HG02610 (cell line): ENCODE measurements around the gene SUGCT.
"Not testable (repeated sequence)": the region's sequence is repeated elsewhere in the genome, so short reads cannot be mapped to it uniquely, and the experiment has no call there.

Source experiments
- ATAC-seq: cut with Tn5 transposase; IDR thresholded peaks from one replicate; pipeline ENCODE4 v1.9.1; 2021; ENCODE audit warnings: mild to moderate bottlenecking, moderate library complexity; ENCODE audit not compliant: unreplicated experiment

SUGCT gene

GRCh38 chr7:40138973-40139372 lies 4.2 kb downstream of the SUGCT start:
- no peak for ATAC-seq

DNA sequence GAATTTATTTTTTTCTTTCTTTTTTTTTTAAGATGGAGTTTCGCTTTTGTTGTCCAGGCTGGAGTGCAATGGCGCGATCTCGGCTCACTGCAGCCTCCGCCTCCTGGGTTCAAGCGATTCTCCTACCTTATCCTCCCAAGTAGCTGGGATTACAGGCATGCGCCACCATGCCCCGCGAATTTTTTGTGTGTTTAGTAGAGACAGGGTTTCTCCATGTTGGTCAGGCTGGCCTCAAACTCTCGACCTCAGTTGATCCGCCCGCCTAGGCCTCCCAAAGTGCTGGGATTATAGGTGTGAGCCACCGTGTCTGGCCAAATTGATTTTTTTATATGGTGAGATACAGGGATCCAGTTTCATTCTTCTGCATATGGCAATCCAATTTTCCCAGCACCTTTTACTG lies 5.1 kb downstream of the SUGCT start:
- ATAC-seq, result not testable (repeated sequence)

DNA sequence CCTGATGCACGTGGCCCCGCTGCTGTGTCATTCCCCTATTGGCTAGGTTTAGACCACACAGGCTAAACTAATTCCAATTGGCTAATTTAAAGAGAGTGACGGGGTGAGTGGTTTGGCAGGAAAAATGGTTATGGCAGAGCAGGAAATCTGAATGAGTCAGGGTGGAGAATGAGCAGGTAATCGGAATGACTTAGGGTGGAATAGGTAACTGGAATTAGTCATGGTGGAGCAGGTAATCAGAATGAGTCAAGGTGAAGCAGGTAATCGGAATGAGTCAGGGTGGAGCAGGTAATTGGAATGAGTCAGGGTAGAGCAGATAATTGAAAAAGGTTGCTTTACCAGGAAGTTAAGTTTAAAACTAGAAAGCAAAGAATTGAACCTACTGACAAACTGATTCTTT lies 7.1 kb downstream of the SUGCT start:
- not testable (repeated sequence) for ATAC-seq

DNA sequence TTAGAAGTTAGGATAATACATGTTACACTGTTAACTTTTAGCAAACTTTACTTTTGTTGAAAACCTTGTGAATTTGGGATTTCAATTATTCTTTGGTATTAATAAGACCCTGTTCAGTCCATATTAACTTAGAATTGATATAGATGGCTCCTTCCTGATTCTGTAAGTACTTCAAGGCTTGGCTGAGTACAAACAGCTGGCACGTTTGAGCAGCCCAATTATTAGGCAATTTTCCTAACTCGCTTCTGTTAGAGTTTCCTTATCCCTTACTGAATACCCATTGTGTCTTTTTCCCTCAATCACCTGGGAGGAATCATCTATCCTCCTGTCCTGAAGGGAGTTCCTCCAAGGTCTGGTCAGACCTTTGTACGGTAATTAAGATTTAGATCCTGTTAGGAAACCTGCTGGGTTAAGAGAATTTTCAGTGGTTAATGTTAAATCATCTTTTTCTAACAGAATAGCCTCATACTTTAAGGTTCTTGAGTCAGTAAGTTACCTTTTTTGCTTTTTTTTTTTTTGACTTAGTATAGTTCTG lies 10.9 kb downstream of the SUGCT start:
- ATAC-seq, result not testable (repeated sequence)

DNA sequence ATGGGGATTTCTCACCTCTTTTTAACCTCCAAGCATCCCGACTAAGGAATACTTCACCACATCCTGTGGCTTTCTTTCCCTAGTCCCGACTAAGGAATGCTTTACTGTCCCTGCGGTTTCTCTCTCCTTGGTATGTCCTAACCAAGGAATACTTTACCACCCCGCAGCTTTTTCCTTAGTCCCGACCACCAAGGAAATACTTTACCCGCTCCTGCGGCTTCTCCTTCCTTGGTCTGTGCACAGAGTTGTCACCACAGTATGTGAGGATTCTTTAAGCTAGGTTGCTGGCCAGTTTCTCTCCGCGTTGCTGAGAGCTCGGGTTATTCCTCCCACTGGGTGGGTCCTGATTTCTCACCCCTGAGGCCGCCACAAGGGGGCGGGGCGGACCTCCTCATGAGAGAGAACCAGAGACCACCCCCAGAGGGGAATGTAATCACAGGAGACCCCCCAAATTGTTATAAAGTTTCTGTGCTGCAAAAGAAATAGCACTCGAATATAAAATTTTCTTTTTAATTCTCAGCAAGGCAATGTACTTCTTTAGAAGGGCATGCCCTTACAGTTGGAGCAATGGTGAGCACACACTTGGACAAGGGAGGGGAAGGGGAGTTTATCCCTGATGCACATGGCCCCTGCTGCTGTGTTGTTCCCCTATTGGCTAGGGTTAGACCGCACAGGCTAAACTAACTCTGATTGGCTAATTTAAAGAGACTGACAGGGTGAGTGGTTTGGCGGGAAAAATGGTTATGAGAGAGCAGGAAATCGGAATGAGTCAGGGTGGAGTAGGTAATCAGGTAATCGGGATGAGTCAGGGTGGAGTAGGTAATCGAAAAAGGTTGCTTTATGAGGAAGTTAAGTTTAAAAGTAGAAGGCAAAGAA lies 12.8 kb downstream of the SUGCT start:
- no peak for ATAC-seq

GRCh38 chr7:40148247-40148580 lies 13.4 kb downstream of the SUGCT start:
- not testable (repeated sequence) for ATAC-seq

- no peak for ATAC-seq
Measured at GRCh38 chr7:40148671-40149070, 13.9 kb downstream of the SUGCT start.

DNA sequence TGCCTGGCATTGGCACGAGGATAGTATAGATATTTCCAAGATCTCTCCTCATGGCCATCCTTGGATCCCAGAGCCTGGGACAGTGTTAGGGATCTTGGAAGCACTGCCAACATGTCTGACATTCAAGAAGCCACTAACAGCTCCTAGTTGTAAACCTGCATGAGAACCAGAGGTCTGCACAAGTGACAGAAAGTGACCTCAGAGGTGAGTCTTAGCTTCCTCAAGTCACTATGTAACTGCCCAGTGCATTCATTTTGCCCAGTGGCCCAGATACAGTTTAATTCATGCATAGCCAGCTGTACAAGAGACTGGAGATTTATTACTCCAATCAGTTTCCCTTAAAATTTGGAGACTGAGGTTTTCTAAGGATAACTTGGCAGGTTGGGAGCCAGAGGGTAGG lies 16.7 kb downstream of the SUGCT start:
- ATAC-seq, result no peak

DNA sequence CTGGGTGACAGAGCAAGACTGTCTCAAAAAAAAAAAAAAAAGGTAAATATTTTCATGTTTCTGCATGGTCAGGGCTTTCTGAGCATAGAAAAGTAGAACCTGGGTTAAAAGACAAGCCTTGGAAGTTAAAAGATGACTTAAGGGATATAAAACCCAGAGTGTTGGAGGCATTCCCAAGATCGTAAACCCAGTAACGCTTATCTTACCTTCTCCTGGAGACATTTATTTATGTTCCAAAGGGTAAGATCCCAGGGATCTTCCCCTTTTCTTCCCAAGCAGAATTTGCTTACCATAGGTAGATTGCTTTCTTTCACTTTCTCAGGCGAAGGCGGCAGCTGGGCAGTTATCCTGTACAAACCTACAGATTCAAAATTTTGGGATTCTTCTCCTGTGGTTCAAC lies 22.2 kb downstream of the SUGCT start:
- ATAC-seq, result no peak

DNA sequence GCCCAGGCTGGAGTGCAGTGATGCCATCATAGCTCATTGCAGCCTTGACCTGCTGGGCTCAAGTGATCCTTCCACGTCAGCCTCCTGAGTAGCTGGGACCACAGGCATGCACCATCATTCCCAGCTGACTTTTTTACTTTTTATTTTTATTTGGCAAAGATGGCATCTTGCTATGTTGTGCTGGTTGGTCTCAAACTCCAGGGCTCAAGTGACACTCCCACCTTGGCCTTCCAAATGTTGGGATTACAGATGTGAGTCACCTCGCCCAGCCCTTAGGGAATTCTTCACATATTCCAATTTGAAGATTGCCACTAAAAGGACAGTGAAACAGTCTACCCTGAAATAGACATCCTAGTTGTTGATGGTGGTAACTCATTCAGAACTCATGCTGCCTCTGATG lies 27.7 kb downstream of the SUGCT start:
- ATAC-seq, result no peak

- no peak for ATAC-seq
Measured at GRCh38 chr7:40165216-40165615, 30.4 kb downstream of the SUGCT start.

- ATAC-seq, result no peak
Measured at GRCh38 chr7:40167291-40167690, 32.5 kb downstream of the SUGCT start.

DNA sequence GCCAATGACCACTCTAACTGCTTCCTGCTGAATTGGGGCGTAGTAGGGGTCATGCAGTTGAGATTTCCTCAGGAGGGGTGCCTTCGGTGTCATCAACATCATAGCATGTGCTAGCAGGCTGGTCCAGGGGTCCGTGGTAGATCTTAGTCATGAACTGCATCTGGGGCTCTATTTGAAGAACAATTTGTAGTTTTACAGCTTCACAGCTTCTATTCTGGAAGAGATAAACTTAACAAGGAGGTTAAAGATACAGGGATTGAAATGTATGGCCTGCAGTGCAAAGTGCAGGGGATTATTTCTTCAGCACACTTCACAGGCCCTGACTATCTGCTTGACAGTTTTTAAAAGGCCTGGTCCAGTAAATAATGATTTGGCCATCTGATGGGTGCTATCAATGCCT lies 33.5 kb downstream of the SUGCT start:
- not testable (repeated sequence) for ATAC-seq

DNA sequence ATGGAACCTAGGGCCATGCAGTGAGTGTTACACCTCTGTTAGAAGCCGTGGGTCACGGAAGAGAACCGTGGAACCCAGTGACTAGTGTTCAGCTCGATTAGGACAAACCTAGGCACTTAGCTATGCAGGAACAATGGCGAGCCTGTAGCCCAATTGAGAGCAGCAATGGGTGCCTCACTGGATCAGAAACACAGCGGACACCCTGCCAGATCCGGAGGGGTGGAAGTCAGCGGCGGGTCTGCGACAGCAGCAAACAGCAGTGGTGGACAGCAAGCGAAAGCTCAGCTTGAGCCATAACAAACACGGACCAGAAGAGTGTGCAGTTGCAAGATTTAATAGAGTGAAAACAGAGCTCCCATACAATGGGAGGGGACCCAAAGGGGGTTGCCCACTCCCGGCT lies 38.3 kb downstream of the SUGCT start:
- ATAC-seq, result not testable (repeated sequence)

DNA sequence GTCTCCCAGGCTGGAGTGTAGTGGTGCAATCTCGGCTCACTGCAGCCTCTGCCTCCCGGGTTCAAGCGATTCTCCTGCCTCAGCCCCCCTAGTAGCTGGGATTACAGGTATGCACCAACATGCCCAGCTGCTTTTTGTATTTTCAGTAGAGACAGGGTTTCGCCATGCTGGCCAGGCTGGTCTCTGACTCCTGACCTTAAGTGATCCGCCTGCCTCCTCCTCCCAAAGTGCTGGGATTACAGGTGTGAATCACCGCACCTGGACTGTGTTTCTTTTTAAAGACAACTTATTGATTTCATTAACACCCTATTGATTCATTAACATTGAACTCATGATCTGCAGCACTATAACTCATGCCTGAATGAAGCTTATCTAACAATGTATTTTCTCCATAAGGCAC lies 40.5 kb downstream of the SUGCT start:
- not testable (repeated sequence) for ATAC-seq

GRCh38 chr7:40175725-40176510 lies 41.1 kb downstream of the SUGCT start:
- ATAC-seq, result no peak

- no peak for ATAC-seq
Measured at GRCh38 chr7:40177071-40177470, 42.3 kb downstream of the SUGCT start.

DNA sequence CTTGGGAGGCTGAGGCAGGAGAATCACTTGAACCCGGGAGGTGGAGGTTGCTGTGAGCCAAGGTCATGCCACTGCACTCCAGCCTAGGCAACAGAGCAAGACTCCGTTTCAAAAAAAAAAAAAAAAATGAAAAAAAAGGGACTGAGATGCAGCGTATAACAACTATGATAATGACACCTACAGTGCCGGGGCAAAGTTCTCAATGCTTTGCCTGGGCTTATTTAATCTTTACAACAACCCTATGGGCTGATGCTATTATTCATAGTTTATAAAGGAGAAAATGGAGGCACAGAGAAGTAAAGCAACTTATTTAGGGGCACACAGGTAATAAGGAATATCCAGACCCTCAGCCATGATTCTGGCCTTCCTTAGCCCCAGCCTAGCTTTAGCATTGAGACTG lies 47.6 kb downstream of the SUGCT start:
- ATAC-seq, result no peak

DNA sequence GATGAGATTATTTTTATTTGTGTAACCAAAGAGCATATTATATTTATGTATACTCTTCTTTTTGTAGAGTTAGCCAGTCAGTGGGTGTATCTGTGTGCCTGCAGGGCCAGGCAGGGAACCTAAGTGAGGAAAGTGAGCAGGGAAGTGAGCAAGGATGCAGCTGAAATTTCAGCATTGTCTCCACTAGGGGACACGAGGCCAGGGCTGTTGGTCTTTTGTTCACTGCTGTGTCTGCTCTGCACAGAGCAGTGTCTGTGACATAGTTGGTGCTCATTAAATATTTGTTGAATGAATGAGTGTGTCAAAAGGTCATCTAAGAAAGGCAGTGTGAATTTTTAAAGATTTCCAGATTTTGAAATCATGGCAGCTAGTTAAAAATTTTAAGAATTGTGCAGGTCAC lies 51.8 kb downstream of the SUGCT start:
- no peak for ATAC-seq

- no peak for ATAC-seq
Measured at GRCh38 chr7:40192036-40192435, 57.2 kb downstream of the SUGCT start.

DNA sequence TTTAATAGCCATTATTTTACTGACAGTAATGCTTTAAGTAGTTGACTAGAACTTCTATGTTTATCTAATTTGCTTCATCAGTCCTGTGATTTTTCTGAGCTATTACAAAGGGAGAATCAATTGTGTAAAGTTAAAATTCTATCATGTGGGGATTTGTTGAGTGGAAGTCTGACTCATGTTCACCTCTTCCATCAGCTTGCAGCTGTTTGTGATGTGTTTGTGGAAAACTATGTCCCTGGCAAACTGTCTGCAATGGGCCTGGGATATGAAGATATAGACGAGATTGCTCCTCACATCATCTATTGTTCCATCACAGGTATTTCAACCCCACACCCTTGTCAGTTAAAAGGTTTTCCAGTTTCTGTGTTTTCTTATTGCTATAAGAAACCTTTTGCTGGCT lies 59.9 kb downstream of the SUGCT start:
- no peak for ATAC-seq

- ATAC-seq, result no peak
Measured at GRCh38 chr7:40197527-40197926, 62.7 kb downstream of the SUGCT start.
